OCI-LY7 (cell line): ENCODE data around the gene H2BW1. TPM values are rescaled to one million over a fixed set of nuclear protein-coding genes. Genes with fewer than 3 reads are reported as not detected.

Experiments
- BruUV-seq: library from RNA; stranded (reverse); fragments of 400-500 nt; replicated peaks from 2 replicates; lab custom pipeline; 2021; lab: Mats Ljungman, UMichigan
- CTCF ChIA-PET: fragments of 300-600 bp; sonication (Branson Sonifier 250); formaldehyde crosslinking; loops from one replicate; lab custom pipeline; 2022; ENCODE audit warnings: antibody characterized with exemption; ENCODE audit not compliant: unreplicated experiment; lab: Charles Lee
- POLR2A ChIA-PET: fragments of 300-600 bp; sonication (Branson Sonifier 250); formaldehyde crosslinking; loops from one replicate; lab custom pipeline; 2022; ENCODE audit warnings: antibody characterized with exemption; lab: Charles Lee
- DNase-seq: peaks from one replicate; pipeline ENCODE4 v3.0.0-alpha.2; 2015; ENCODE audit warnings: low spot score
- H2AFZ ChIP-seq: fragments of 200-600 bp; sonication (generic), shearing (Covaris generic); 2 replicates; pipeline ENCODE4 v1.6.1; 2014; ENCODE audit warnings: mild to moderate bottlenecking, antibody characterized with exemption, low read length, moderate library complexity
- H3K27ac ChIP-seq: fragments of 200-600 bp; sonication (generic); 2 replicates; pipeline ENCODE4 v1.5.1; 2014; ENCODE audit warnings: mixed run types, low read depth, mild to moderate bottlenecking, moderate library complexity, low read length, inconsistent platforms; ENCODE audit not compliant: poor library complexity, severe bottlenecking
- H3K36me3 ChIP-seq: fragments of 200-600 bp; sonication (generic); 2 replicates; pipeline ENCODE4 v1.6.1; 2014; ENCODE audit warnings: mild to moderate bottlenecking, antibody characterized with exemption, low read length, moderate library complexity, mixed read lengths; ENCODE audit not compliant: insufficient read depth
- H3K4me1 ChIP-seq: fragments of 200-600 bp; sonication (generic); 2 replicates; pipeline ENCODE4 v1.5.1; 2014; ENCODE audit warnings: mild to moderate bottlenecking, low read length; ENCODE audit not compliant: insufficient read depth, poor library complexity, severe bottlenecking
- H3K4me2 ChIP-seq: fragments of 200-600 bp; sonication (generic); 2 replicates; pipeline ENCODE4 v1.6.1; 2014; ENCODE audit warnings: mild to moderate bottlenecking, low read length
- H3K4me3 ChIP-seq: fragments of 200-600 bp; sonication (generic); 2 replicates; pipeline ENCODE4 v1.5.1; 2014; ENCODE audit warnings: mild to moderate bottlenecking, low read depth, low read length; ENCODE audit not compliant: poor library complexity, severe bottlenecking
- H3K79me2 ChIP-seq: fragments of 200-600 bp; sonication (generic); 2 replicates; pipeline ENCODE4 v1.6.1; 2016; ENCODE audit warnings: low read depth, mild to moderate bottlenecking, low read length, moderate library complexity, mixed read lengths; ENCODE audit not compliant: insufficient read depth
- H3K9me2 ChIP-seq: fragments of 200-600 bp; sonication (generic); 2 replicates; pipeline ENCODE4 v1.6.1; 2016; ENCODE audit warnings: mild to moderate bottlenecking, low read length, mixed read lengths; ENCODE audit not compliant: insufficient read depth
- H3K9me3 ChIP-seq: fragments of 200-600 bp; sonication (generic); 2 replicates; pipeline ENCODE4 v1.6.1; 2014; ENCODE audit warnings: mild to moderate bottlenecking, mixed run types, low read length, mixed read lengths
- H4K20me1 ChIP-seq: fragments of 200-600 bp; sonication (generic); 2 replicates; pipeline ENCODE4 v1.6.1; 2014; ENCODE audit warnings: mild to moderate bottlenecking, antibody characterized with exemption, low read length, moderate library complexity, mixed read lengths; ENCODE audit not compliant: insufficient read depth
- EZH2phosphoT487 ChIP-seq: fragments of 200-600 bp; sonication (generic); IDR thresholded peaks from 2 replicates; pipeline ENCODE4 v1.6.1; 2018; ENCODE audit warnings: low read depth, borderline replicate concordance, mild to moderate bottlenecking, mixed run types, antibody characterized with exemption, low read length, moderate library complexity, mixed read lengths
- intact Hi-C: fragments of 100-400 bp; cut with micrococcal nuclease; formaldehyde crosslinking; loops from one replicate; pipeline ENCODE4 v1.10.0; 2022; ENCODE audit not compliant: unreplicated experiment
- total RNA-seq, 2 experiments: library from RNA; depleted of rRNA in 1 of 2; stranded (reverse); fragments of >200 nt in 1 of 2; shearing (Covaris generic) in 1 of 2; gene quantifications; 2 replicates each; pipeline ENCODE4 v1.2.3, GENCODE V29; 2014 to 2022
- TF ChIP-seq, protein P1 (sequence below): fragments of 200-600 bp; sonication (generic); conservative IDR thresholded peaks from 2 replicates; pipeline ENCODE4 v1.5.1; 2014; ENCODE audit warnings: mild to moderate bottlenecking, antibody characterized with exemption, low read length, moderate library complexity, mixed read lengths

The H2BW1 gene
- total RNA-seq, 2 experiments from 2014 or later = not detected

DNA sequence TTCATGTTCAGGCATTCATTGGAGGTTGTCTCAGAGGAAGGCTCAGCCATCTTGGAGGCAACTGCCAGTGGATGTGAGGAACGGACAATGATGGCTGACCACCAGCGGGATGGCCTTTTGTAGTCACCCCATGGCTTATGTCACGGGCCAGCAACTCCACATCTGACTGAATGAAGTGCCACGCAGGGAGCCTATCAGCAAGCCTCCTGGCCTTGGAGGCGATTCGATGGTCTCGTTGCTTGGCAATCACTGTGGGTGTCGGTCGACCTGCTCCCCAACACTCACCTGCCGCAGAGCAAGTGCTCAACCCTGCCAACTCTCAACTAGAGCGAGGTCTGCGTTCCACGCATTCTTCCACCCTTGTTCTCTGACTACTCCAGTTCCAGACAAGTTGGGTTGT, 33.7 kb upstream of the H2BW1 start:
- Histone ChIP-seq H3K4me2 (no peak overlapping the region), H4K20me1 (no peaks in the 10 kb centered on the region), H3K36me3 (no peaks in the 10 kb centered on the region), H3K4me3 (no peak overlapping the region), H3K4me1 (no peaks in the 10 kb centered on the region), H3K9me3 (no peaks in the 10 kb centered on the region), H3K27ac (no peak overlapping the region), H3K79me2 (no peaks in the 10 kb centered on the region), H2AFZ (no peak overlapping the region), H3K9me2 (no peaks in the 10 kb centered on the region)
- intact Hi-C loops = no loop called here
- TF ChIP-seq EZH2phosphoT487 = no peak
- TF ChIP-seq, protein P1, sequence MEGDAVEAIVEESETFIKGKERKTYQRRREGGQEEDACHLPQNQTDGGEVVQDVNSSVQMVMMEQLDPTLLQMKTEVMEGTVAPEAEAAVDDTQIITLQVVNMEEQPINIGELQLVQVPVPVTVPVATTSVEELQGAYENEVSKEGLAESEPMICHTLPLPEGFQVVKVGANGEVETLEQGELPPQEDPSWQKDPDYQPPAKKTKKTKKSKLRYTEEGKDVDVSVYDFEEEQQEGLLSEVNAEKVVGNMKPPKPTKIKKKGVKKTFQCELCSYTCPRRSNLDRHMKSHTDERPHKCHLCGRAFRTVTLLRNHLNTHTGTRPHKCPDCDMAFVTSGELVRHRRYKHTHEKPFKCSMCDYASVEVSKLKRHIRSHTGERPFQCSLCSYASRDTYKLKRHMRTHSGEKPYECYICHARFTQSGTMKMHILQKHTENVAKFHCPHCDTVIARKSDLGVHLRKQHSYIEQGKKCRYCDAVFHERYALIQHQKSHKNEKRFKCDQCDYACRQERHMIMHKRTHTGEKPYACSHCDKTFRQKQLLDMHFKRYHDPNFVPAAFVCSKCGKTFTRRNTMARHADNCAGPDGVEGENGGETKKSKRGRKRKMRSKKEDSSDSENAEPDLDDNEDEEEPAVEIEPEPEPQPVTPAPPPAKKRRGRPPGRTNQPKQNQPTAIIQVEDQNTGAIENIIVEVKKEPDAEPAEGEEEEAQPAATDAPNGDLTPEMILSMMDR = no peak
- POLR2A ChIA-PET = no interaction called here
- no peak for DNase-seq
- BruUV-seq = no TSS peak
- CTCF ChIA-PET = no interaction called here

DNA sequence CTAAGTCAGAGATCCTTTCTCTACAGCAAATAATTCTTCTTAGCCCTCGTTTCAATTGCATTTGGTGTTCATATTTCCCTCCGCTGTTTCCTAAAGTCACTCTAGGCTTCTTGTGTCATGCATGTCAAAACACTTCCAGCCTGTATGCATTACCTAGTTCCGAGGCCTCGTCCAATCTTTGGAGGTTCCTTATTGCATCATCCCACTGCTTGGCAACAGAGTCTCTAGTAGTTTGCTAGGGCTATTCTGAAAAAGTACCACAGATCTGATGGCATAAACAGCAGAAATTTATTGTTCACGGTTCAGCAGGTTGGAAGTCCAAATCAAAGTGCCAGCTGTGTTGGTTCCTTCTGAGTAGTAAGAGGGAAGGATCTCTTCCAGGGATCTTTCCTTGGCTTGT, 32.1 kb upstream of the H2BW1 start:
- no peak overlapping the region for H3K4me3 ChIP-seq
- no peak overlapping the region for H2AFZ ChIP-seq
- H3K36me3 ChIP-seq = no peaks in the 10 kb centered on the region
- intact Hi-C loops = no loop called here
- POLR2A ChIA-PET = no interaction called here
- no peaks in the 10 kb centered on the region for H3K79me2 ChIP-seq
- CTCF ChIA-PET = no interaction called here
- no peaks in the 10 kb centered on the region for H3K4me1 ChIP-seq
- H3K4me2 ChIP-seq = no peak overlapping the region
- H3K27ac ChIP-seq = no peak overlapping the region
- no peak for DNase-seq
- BruUV-seq = no TSS peak
- H3K9me3 ChIP-seq = no peaks in the 10 kb centered on the region
- no peaks in the 10 kb centered on the region for H4K20me1 ChIP-seq
- no peaks in the 10 kb centered on the region for H3K9me2 ChIP-seq
- TF ChIP-seq, protein P1 = no peak
- no peak for TF ChIP-seq EZH2phosphoT487

DNA sequence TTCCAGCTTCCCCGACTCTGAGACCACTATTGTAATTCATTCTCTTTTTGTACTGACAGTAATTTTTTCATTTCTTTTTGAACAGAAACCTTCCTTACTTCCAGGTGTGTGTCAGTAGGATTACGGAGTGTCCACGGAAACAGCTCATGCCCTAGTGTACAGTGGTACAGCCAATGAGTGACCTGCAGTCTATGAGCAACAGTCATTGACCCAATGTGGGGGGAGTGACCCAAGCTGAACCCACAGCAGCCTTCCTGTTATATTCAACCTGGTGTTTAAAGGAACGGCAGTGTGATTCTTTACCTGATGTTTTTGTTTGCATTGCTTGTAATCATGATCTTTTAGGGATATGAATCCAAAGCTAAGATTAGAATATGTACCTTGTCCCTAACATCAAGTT, 27.5 kb upstream of the H2BW1 start:
- Histone ChIP-seq H4K20me1 (no peaks in the 10 kb centered on the region), H3K4me1 (no peaks in the 10 kb centered on the region), H3K9me2 (no peaks in the 10 kb centered on the region), H3K4me2 (no peak overlapping the region), H3K36me3 (no peaks in the 10 kb centered on the region), H3K4me3 (no peak overlapping the region), H3K79me2 (no peaks in the 10 kb centered on the region), H2AFZ (no peak overlapping the region), H3K27ac (no peak overlapping the region), H3K9me3 (no peaks in the 10 kb centered on the region)
- no peak for DNase-seq
- intact Hi-C loops = no loop called here
- ChIA-PET POLR2A (no interaction called here), CTCF (no interaction called here)
- no TSS peak for BruUV-seq
- TF ChIP-seq EZH2phosphoT487 = no peak
- TF ChIP-seq, protein P1 = no peak
